ENCODE measurements around the gene SVBP. TPM values are rescaled to one million over a fixed set of nuclear protein-coding genes. Genes with fewer than 3 reads are reported as not detected.

Gene SVBP
- total RNA-seq, 3 donors from 2014 or later (not counting 1 experiment from before 2014, with no cell fraction given): 13.8 to 16.1 (median 15.2) TPM

DNA sequence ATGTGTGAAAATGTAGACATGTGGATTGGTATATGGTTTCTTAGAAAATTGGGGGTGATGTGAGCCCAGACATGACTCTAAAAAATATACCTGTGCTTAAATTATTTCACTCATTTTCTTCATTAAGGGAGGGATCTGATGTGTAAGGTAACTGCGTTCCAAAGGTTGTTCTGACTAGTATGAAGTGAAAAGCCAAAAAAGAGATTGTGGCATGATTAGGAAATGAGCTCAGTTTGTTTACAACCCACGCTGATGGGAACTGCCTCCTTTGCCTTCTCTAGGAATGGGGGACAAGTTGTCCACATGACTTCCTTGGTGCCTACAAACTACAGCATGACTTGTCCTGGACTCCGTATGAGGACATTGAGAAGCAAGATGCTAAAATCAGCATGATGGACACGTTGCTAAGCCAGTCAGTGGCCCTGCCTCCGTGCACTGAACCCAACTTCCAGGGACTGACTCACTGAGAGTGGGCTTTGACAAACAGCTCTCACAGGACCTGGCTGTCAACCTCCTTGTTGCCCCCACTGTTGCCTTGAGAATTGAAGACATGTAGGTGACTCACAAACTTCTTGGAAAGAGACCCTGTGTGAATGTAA, 42.2 kb downstream of the SVBP start:
- no peak for ATAC-seq
- WGBS (ENCODE audit: insufficient coverage): 89% methylated on average over 5 of the region's 5 CpGs
- intact Hi-C loops (cut with micrococcal nuclease): loop anchor here (10.0 kb wide), 1 partner anchor 140 kb away; no protein-coding TSS in a partner anchor
- no peak overlapping the region for H3K4me3 ChIP-seq (ENCODE audit: low read length)
- H3K27ac Mint-ChIP-seq: no peak overlapping the region
- H3K36me3 ChIP-seq (ENCODE audit: control insufficient read depth, insufficient read depth, low read length): peaks cover 39% of the 10 kb centered on the region
- DNase-seq: no peak
- peaks cover 20 to 24% of the 10 kb centered on the region in 2 donors for H3K4me1 Mint-ChIP-seq
- H3K27ac ChIP-seq (ENCODE audit: low read length): no peak overlapping the region
- TF ChIP-seq, protein P1, sequence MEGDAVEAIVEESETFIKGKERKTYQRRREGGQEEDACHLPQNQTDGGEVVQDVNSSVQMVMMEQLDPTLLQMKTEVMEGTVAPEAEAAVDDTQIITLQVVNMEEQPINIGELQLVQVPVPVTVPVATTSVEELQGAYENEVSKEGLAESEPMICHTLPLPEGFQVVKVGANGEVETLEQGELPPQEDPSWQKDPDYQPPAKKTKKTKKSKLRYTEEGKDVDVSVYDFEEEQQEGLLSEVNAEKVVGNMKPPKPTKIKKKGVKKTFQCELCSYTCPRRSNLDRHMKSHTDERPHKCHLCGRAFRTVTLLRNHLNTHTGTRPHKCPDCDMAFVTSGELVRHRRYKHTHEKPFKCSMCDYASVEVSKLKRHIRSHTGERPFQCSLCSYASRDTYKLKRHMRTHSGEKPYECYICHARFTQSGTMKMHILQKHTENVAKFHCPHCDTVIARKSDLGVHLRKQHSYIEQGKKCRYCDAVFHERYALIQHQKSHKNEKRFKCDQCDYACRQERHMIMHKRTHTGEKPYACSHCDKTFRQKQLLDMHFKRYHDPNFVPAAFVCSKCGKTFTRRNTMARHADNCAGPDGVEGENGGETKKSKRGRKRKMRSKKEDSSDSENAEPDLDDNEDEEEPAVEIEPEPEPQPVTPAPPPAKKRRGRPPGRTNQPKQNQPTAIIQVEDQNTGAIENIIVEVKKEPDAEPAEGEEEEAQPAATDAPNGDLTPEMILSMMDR (IDR thresholded peaks at IDR 0.05): no peak
- H3K27me3 ChIP-seq (ENCODE audit: control insufficient read depth, insufficient read depth, low read length): no peaks in the 10 kb centered on the region
- no peaks in the 10 kb centered on the region for H3K9me3 ChIP-seq (ENCODE audit: control insufficient read depth, insufficient read depth, low read length)
- no peaks in the 10 kb centered on the region for H3K4me1 ChIP-seq (ENCODE audit: control insufficient read depth, insufficient read depth, low read length)
- H3K9me3 Mint-ChIP-seq: no peaks in the 10 kb centered on the region
- H3K36me3 Mint-ChIP-seq: peaks cover 16% of the 10 kb centered on the region
- H3K27me3 Mint-ChIP-seq (ENCODE audit: low read depth in 2 of 2): no peaks in the 10 kb centered on the region
- H3K4me3 Mint-ChIP-seq: no peak overlapping the region

DNA sequence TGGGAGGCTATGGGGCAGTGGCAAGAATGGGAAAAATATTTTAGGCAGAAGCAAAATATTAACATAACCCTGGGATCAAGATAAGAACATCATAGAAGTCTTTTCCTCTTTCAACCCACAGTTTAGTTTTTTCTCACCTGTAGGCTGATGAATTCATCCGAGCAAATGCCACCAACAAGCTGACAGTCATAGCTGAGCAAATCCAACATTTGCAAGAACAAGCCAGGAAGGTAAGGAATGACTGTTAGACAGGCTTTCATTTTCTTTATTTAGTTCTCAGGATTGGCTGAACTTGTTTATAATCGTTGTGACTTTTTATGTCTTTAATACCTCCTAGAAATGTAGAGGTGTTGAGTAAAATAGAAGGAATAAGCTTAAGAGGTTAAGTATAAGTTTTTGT, 43.8 kb downstream of the SVBP start:
- no peaks in the 10 kb centered on the region for H3K9me3 Mint-ChIP-seq
- Histone ChIP-seq H3K27me3 (ENCODE audit: control insufficient read depth, insufficient read depth, low read length) (no peaks in the 10 kb centered on the region), H3K4me3 (ENCODE audit: low read length) (no peak overlapping the region), H3K36me3 (ENCODE audit: control insufficient read depth, insufficient read depth, low read length) (peaks cover 34% of the 10 kb centered on the region), H3K27ac (ENCODE audit: low read length) (no peak overlapping the region), H3K4me1 (ENCODE audit: control insufficient read depth, insufficient read depth, low read length) (no peaks in the 10 kb centered on the region), H3K9me3 (ENCODE audit: control insufficient read depth, insufficient read depth, low read length) (no peaks in the 10 kb centered on the region)
- H3K4me1 Mint-ChIP-seq: peaks cover 20 to 30% of the 10 kb centered on the region in 2 donors
- DNase-seq (no peak), ATAC-seq (no peak)
- 45% methylated on average over 2 of the region's 2 CpGs for WGBS (ENCODE audit: insufficient coverage)
- H3K27ac Mint-ChIP-seq: no peak overlapping the region
- TF ChIP-seq, protein P1 (IDR thresholded peaks at IDR 0.05): no peak
- no peaks in the 10 kb centered on the region for H3K27me3 Mint-ChIP-seq (ENCODE audit: low read depth in 2 of 2)
- intact Hi-C loops (cut with micrococcal nuclease): loop anchor here (10.0 kb wide), 1 partner anchor 141 kb away; no protein-coding TSS in a partner anchor
- no peak overlapping the region for H3K4me3 Mint-ChIP-seq
- peaks cover 16% of the 10 kb centered on the region for H3K36me3 Mint-ChIP-seq

DNA sequence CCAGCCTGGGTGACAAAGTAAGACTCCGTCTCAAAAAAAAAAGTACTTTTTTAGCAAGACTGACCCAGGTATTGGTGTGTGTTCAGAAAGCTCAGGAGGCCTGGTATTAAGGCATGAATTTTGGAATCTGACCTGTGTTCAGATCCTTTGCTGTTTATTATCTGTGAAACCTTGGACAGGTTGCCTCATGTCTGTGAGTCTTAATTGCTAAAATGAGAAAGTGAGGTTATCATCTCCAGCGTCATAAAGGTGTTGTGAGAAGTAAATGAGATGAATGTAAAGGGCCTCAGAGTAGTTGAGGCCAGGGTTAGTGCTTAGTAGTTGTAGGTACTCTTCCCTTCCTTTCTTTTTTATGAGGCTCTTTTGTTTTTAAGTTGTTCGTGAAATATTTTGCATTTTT, 47.4 kb downstream of the SVBP start:
- no peak overlapping the region for H3K27ac ChIP-seq (ENCODE audit: low read length)
- H3K36me3 Mint-ChIP-seq: no peaks in the 10 kb centered on the region
- DNase-seq (no peak), ATAC-seq (no peak)
- no peaks in the 10 kb centered on the region for H3K9me3 Mint-ChIP-seq
- peaks cover 8% of the 10 kb centered on the region for H3K36me3 ChIP-seq (ENCODE audit: control insufficient read depth, insufficient read depth, low read length)
- no peaks in the 10 kb centered on the region for H3K27me3 Mint-ChIP-seq (ENCODE audit: low read depth in 2 of 2)
- no peaks in the 10 kb centered on the region for H3K27me3 ChIP-seq (ENCODE audit: control insufficient read depth, insufficient read depth, low read length)
- no peak overlapping the region for H3K27ac Mint-ChIP-seq
- H3K4me3 Mint-ChIP-seq: no peak overlapping the region
- H3K9me3 ChIP-seq (ENCODE audit: control insufficient read depth, insufficient read depth, low read length): no peaks in the 10 kb centered on the region
- peaks cover 22 to 33% of the 10 kb centered on the region in 2 donors for H3K4me1 Mint-ChIP-seq
- H3K4me1 ChIP-seq (ENCODE audit: control insufficient read depth, insufficient read depth, low read length): peaks cover 17% of the 10 kb centered on the region
- TF ChIP-seq, protein P1 (IDR thresholded peaks at IDR 0.05): no peak
- no peak overlapping the region for H3K4me3 ChIP-seq (ENCODE audit: low read length)
- WGBS (ENCODE audit: insufficient coverage): 83% methylated on average over 2 of the region's 3 CpGs
- intact Hi-C loops (cut with micrococcal nuclease): loop anchor here (5.0 to 10.0 kb wide), 2 partner anchors 88 to 145 kb away; partner anchors contain the start of gene YBX1

DNA sequence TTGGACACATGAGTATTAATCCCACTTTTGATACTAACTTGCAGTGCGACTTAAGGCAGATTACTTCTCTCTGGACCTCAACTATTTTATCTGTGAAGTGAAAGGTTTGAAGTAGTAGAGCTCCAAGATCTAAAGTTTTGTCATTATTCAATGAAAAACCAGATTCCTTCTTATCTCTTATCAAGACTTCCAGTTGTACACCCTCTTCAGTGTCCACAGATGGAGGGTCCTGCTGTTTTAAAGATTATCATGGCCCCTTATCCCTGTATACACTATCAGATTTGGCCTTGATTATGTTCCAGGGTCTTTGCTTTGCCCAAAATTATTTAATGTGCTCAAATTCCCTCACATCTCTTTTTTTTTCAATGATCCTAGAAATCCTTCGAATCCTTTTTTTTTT, 49.0 kb downstream of the SVBP start:
- H3K27ac ChIP-seq (ENCODE audit: low read length): no peak overlapping the region
- Mint-ChIP-seq H3K4me3 (no peak overlapping the region), H3K9me3 (no peaks in the 10 kb centered on the region), H3K36me3 (no peaks in the 10 kb centered on the region), H3K27me3 (ENCODE audit: low read depth in 2 of 2) (no peaks in the 10 kb centered on the region), H3K4me1 (peaks cover 20 to 33% of the 10 kb centered on the region in 2 donors), H3K27ac (peak overlapping the region in 1 of 2 donors; percentile 16)
- TF ChIP-seq, protein P1 (IDR thresholded peaks at IDR 0.05): no peak
- H3K27me3 ChIP-seq (ENCODE audit: control insufficient read depth, insufficient read depth, low read length): no peaks in the 10 kb centered on the region
- H3K4me3 ChIP-seq (ENCODE audit: low read length): no peak overlapping the region
- no peak for ATAC-seq
- peaks cover 18% of the 10 kb centered on the region for H3K4me1 ChIP-seq (ENCODE audit: control insufficient read depth, insufficient read depth, low read length)
- H3K36me3 ChIP-seq (ENCODE audit: control insufficient read depth, insufficient read depth, low read length): no peaks in the 10 kb centered on the region
- intact Hi-C loops (cut with micrococcal nuclease): loop anchor here (5.0 kb wide), 1 partner anchor 86 kb away; the partner anchor contains the start of gene YBX1
- WGBS (ENCODE audit: insufficient coverage): 100% methylated on average over 2 of the region's 2 CpGs
- no peaks in the 10 kb centered on the region for H3K9me3 ChIP-seq (ENCODE audit: control insufficient read depth, insufficient read depth, low read length)
- DNase-seq: no peak

All from natural killer cell (primary cell).